HG03045 (cell line): ENCODE results near the gene IRAK4.

Source experiments
- ATAC-seq: cut with Tn5 transposase; IDR thresholded peaks from one replicate; pipeline ENCODE4 v1.9.1; 2021; ENCODE audit warnings: mild to moderate bottlenecking, moderate library complexity; ENCODE audit not compliant: unreplicated experiment

The IRAK4 gene

DNA sequence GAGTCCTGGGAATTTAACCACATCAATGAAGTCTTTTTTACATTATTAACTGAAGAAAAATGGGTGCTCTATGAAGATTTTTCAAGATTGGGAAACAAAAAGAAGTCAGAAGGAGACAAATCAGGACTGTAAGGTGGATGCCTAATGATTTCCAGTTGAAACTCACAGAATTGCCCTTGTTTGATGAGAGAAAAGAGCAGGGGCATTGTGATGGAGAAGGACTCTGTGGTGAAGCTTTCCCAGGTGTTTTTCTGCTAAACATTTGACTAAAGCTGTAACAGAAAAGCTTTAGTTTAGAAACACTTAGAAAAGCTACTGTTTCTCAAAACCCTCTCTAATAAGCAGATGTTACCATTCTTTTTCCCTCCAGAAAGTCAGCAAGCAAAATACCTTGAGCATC lies 5.8 kb downstream of the IRAK4 start:
- ATAC-seq, result no peak

DNA sequence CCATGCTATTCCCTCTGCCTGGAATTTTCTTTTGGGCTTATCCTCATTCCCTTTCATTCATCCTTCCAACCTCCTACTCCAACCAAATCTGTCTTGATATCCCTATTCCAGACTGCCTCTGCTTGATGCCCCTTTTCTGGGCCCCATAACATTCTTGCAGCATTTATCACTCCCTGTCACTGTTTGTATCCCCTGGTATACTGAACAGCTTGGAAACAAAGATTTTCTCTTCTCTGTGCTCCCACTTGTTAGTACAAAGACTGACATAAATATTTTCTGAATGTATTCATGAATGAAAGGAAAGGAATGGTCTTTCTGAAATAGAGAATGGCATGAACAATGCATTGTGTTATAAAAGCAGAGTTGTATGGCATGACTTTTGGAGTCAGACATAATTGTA lies 7.5 kb downstream of the IRAK4 start:
- no peak for ATAC-seq

DNA sequence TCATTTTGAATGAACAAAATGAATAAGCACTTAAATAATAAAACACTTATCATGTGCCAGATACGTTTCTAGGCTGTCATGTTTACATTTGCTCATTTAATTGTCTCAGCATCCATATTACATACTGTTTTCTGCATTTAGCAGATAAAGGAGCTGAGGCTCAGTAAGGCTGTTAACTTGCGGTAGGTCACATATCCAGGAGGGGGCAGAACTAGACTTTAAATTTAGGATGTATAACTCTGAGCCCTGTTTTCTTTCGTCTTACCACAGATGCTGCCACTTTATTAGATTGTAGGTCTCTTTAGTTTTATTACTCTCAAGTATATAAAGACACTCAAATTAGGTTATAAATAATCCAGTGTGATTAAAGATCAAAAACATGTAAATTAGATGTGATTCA lies 17.7 kb downstream of the IRAK4 start:
- ATAC-seq, result no peak

DNA sequence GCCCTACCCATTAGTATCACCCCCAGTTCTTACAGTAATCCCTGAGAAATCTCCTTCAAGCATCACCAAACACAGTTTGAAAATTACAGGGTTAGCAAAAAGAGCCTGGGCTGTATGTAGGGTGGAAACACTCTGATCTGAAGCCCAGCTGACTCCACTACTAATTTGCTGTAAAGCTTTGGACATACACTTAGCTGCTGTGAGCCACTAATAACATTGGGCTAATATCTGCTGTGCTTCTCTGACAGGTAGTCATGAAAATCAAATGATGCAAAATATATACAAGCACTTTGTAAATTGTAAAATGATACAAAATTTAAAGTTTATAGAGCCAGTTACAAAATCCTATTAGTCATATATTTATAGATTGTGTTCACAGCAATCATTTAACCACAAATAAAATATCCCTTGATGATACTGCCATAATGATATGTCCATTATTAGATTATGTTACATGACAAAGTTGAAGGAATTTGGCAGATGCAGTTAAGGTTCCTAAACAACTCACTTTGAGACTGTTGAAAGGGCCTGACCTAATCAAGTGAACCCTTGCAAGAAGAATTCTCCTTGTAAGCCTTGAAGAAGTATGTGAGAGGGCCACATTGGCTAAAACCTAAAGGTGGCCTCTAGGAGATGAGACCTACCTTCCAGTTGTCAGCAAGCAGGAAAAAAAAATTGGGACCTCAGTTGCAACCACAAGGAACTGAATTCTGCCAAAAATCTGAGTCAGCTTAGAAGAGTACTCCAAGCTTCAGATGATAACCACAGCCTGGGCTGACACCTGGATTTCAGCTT lies 28.3 kb downstream of the IRAK4 start:
- ATAC-seq, result no peak

DNA sequence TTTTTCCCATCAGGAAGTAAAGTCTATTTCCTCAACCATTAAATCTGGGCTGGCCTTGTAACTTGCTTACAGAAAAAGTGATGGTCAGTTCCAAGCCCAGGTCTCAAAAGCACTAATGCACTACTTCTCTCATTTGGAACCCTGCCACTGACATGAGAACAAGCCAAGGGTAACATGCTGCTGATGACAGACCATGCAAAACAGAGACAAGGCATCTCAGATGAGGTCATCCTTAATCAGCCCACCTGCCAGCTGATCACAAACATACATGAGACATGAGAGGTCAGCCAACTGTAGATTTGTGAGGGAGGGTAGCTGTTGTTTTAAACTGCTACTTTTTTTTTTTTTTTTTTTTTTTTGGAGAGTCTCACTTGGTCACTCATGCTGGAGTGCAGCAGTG lies 31.2 kb downstream of the IRAK4 start:
- ATAC-seq, result no peak

DNA sequence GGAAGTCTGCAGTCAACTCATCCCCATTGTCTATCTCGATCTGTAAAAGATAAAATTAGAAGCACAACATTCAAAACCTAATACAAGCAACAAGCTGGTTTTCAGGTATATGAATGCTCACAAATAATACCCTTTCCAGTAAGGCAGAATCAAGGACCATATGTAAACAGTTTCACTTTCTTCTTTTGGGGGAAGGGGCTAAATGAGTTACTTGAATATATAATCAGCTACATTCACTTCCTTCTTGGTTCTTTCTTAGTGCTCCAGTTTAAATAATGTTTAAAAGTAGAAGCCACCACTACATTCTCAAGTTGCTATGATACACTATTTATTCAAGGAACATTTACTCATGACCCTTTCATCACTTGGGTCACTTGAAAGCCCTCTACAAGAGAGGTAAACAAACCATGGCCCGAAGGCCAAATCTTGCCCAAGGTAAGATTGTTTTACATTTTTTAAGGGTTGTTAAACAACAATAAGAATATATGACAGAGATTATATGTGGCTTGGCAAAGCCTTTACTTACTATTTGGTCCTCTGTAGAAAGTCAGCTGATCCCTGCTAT lies 37.0 kb downstream of the IRAK4 start:
- no peak for ATAC-seq

DNA sequence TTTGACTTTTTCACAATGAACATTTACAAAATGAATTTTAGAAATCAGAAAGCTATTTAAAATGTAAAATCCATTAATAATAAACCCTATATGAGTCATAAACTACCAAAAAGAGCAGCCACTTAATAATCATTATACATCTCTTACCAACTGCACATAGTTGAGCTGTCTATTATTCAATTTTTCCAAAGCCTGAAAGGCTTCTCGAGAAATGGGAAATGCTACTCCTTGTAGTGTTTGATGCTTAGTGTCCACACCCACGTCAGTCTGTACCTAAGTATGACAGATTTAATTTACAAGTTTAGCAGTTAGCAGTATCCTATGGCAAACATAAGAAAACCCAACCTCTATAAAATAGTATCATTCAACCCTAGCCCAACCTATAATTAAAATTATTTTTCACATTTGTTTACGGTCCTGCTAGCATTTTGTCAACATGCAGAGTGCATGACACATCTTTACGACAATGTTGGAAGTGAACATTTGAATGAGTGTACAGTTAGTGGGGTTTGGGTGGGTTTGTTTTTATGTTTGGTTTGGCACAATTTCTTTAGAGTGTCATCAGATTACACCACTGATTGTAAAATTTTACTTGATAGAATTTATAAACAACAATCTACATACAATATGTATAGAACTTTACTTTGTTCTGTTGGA lies 38.9 kb downstream of the IRAK4 start:
- ATAC-seq, result no peak

DNA sequence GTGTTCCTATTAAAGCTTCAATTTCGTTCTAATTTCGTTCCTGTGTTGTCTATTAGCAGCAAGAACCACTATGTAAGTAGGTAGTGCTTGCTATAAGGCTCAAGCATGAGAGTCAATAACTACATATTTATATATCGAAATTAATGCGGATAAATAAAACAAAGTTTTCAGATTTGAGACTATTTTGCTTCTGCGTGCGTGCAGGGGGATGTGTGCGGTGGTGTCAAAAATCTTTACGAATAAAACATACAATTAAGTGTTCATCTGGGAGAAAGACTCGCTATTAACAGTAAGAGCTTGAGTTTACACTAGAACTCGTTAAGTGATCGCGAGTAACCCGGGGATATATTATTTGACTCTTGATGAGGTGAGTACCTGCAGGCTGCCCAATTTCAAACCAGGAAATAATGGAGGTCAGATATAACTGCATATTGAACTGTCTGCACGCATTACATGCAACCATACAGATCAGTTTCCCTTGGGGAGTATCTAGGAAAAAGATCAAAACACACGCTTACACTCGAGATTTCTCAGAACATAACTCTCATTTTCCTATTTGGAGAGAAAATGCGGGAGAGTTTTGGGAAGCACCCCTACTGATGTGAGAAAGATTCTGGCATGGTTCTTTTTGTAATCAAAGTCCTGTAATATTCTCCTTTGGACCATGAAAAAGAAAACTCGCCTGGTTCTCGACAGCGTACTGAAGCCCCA lies 46.6 kb downstream of the IRAK4 start:
- peak; percentile 4 for ATAC-seq

DNA sequence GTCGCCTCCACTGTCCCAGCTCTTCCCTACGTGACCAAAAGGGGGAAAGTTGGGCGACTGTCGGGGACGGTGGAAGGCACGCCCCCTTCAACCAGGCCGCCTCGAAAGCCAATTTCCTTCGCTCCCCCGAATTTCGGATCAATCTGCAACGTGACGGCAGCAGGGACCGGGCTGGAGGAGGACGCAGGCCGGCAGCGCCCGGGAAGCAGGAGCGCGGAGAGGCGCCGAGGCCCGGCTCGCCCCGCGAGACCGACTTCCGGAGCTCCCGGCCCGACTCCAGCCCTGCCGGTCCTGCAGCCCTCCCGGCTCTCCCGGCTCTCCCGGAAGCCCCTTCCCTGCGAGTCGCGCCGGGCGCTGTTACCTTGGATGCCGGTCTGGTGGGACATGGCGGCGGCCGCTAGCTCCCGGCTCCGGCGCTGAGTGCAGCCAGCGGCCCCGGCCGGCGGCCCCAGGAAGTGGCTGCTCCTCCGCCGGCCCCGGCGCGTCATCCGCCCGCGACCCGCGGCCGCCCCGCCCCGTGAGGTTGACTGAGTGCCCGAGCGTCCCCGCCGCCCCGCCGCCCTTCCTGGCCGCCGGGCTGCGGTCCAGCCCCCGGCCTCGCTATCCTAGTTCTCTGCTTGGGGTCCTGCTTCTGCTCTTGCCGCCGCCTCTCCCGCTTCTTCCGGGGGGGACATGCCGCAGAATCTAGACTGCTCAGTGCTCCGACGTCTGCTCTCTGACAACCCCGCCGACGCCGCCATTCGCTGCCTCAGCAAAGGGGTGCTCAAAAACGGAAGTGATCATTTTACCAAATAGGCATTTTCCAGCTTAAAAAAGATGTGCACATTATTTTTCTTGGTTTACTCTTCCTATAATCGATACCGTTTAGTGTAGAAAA lies 47.3 kb downstream of the IRAK4 start, which contains the start of gene TWF1:
TSS of gene TWF1 (minus strand) at position 458 of the 877 bp plus-strand sequence. CDS start at position 386, 72 bp downstream.
- ATAC-seq, result peak; percentile 99

DNA sequence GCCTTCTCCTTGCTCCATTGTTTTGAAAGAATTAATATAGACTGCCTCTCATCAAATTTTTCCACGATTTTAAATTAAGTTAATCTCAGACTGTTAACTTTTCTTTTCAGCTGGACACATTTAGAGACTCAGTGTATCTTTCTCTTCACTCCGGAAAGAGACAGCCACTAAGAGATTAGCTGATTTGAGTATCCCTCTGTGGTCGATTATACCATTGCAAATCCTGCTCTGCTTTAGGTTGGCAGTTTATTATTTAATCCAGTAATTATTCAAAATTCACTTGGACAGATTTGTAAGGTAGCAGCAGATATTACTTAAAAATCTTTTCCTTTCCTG lies 48.0 kb downstream of the IRAK4 start:
- ATAC-seq, result no peak

DNA sequence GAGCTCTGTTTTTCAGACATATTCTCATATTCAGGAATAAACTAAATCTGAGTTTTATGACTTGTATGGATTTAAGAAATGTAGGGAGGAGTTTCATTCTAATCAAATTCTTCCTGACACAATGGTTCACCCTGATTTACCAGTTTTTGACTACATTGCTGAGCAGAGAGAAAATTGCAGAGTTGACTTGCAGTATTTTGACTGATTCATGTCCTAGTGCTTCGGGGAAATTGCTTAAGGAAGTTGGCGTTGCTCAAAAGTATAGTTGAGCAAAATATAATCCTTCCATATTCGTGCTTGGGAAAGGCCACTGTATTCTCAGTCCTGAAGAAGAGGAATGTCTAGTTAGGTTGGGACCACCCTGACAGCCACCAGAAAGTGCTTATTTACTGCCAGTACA lies 48.6 kb downstream of the IRAK4 start:
- no peak for ATAC-seq

DNA sequence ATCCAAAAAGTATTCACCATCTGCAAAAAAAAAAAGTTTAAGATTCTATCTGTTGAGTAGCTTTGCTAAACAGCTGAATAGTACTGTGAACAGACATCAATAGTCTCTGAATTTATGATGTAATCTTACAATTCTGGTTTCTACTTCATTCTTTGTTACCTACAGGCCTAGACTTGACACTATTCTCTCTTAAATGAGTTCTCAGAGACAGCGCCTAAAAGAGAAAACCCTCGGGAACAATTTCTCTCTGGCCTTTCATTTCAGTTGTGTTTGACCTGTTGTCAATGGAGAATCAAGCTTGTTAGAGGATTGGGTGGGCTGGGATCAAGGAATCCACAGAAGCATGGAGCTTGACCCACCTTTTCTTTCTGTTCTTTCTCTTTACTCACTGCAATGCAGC lies 53.3 kb downstream of the IRAK4 start:
- no peak for ATAC-seq

DNA sequence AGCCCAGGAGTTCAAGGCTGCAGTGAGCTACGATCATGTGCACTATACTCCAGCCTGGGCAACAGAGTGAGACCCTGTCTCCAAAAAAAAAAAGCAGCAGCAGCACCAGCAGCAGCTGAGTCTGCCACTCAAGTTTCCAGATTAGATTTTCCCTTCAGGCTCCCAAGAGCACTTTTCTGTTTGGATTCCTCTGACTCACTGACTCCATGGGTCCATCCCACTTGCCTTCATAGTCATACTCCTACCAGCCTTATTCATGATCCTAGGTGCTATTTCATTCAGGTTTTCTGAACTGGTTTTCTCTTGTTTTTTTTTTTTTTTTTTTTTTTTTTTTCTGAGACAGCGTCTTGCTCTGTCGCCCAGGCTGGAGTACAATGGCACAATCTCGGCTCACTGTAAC lies 54.2 kb downstream of the IRAK4 start:
- ATAC-seq, result no peak

DNA sequence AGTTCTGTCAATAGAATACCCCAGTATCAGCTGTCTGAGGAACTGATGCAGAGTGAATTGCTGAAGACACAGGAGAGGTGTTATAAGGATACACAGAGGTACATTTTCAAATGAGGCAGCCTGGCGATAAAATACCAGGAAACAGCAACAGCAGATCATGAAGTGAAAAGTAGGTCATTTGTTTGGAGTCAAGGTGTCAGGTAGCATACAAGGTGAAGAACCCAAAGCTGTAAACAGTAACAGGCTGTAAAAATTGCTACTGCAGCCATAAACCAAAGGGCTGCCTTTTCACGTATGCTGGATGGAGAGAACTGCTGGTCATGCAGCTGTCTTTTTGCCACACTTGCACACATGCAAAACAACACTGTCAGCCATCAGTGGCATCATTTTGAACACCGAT lies 56.7 kb downstream of the IRAK4 start:
- ATAC-seq, result no peak

DNA sequence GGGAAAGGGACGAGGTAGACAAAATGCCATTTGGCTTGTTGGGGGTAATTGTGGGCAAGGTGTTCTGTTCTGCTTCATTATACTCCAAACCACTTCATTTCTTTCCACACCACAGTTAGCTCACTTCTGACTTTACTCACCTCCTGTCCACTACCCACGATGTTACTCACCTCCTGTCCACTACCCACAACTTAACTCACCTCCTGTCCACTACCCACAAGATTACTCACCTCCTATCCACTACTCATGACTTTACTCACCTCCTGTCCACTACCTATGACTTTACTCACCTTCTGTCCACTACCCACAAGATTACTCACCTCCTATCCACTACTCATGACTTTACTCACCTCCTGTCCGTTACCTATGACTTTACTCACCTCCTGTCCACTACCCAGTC lies 57.4 kb downstream of the IRAK4 start:
- no peak for ATAC-seq

DNA sequence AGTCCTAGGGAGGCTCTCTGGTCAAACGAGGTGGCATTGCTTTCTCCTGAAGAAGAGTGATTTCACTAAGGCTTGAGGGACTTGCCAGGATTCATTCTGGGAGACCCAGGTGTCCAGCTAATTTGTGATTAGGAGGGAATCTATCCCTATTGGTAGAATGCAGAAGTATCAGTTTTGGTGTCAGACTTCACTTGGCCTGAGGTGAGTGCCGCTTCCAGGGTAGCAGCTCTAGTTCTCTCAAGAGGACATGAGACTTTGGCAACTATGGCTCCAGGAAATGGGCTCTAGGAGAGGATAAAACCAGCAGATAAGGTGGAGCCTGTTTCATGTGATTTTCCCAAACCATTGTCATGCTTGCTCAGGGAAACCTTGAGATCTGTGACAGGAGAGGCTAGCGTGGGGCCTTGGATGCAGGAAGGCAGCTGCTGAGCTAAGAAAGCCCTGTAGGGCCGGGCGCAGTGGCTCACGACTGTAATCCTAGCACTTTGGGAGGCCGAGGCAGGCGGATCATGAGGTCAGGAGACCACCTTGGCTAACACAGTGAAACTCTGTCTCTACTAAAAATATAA lies 65.5 kb downstream of the IRAK4 start:
- ATAC-seq, result no peak

DNA sequence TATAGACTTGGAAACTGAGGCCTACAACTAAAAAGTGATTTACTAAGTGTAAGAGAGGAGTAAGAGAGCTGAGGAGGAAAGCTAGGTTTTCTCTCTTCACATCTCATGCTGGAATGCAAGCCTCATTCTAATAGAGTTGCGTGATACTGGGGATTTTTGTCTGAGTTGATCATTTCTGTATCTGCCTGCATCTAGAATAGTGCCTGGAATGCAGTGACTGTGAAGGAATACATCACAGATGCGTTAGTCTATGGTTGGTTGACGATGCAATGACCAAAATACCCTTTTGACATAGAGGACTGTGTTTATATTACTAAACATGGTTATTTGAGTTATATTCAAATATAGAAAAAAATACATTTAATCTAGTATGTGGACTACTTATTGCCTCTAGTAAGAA lies 67.9 kb downstream of the IRAK4 start:
- ATAC-seq, result no peak

DNA sequence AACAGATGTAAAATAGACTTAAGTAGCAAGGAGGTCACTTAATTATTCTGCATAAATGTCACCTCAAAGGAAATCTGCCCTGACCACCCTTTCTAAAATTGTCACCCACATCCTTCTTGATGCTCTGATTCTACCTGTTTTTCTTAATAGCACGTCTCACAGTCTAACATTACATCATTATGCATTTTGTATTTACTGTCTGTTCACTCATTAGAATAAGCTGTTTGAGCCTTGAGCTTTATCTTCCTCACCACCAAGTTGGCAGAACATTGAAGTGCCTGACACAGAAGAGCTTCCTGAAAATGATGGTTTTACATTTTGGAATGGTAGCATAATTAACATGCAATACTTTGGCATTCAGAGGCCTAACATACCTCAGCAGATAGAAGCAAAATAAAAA lies 68.3 kb downstream of the IRAK4 start:
- no peak for ATAC-seq

DNA sequence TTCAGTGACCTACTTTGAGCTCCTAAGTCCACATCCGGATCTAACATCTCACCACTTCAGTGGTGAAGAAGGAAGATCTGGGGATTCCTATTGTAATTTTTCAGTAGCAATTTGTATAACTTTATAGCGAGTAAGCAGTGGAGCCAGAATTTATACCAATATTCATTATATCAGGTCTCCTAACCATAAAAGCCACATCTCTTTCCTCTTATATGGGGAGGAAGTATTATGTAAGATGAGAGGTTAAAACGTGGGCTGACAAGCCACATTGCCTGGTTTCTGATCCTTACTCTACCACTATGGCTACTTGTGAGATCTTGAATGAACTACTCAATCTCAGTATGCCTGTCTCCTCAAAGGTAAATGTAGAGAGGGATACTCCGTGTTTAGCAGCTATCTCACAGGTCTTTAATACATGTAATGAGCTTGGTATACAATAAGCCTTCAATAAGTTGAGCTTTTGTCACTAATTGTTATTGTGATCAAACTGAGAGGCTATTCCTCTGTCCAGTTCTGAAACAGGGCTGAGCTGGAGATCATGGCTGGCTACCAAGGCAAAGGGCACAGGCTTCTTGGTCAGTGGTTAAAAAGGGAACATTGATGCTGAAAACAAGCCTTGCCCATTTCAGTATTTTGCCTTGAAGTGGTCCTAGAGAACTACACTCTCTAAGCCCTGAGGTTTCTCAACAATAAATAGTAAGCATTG lies 73.9 kb downstream of the IRAK4 start:
- ATAC-seq, result no peak

DNA sequence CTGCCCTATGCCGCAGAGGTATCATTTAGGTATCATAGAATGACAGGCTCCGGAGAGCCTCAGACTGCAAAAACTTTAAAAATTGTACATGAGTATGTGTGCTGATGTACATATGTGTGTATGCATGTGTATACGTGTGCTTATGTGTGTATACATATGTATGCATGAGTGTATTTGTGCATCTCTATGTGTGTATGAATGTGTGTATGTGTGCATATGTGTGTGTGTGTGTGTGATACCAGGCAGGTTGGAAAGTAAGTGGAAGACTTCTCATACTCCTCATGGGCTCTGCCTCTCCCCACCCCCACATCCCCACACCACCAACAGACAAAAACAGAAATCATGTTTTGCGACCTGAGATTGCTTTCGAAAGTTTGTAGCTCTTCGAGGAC lies 76.5 kb downstream of the IRAK4 start:
- no peak for ATAC-seq
